Measurements from ENCODE around the gene TRIM37. TPM values are rescaled to one million over a fixed set of nuclear protein-coding genes. Genes with fewer than 3 reads are reported as not detected.

The TRIM37 gene
- total and polyA plus RNA-seq, 4 donors: 5.4 to 12.9 (median 8.1) TPM

- peaks cover 6 to 8% (median 7%) of the 10 kb centered on the region in 4 donors for H3K4me1 ChIP-seq (ENCODE audit: control insufficient read depth in 4 of 4, insufficient read depth in 4 of 4, low read length in 3 of 4)
- TF ChIP-seq ATF3 (IDR thresholded peaks at IDR 0.05) (no peak), HNF4G (IDR thresholded peaks at IDR 0.05) (no peak), GABPA (IDR thresholded peaks at IDR 0.05 in 1 of 2, conservative IDR thresholded peaks at IDR 0.05 in 1 of 2) (no peak), MAX (IDR thresholded peaks at IDR 0.05) (no peak), JUND (IDR thresholded peaks at IDR 0.05) (no peak), HNF4A (conservative IDR thresholded peaks at IDR 0.05) (no peak), YY1 (IDR thresholded peaks at IDR 0.05) (no peak), ZBTB33 (IDR thresholded peaks at IDR 0.05) (no peak), EGR1 (IDR thresholded peaks at IDR 0.05; ENCODE audit: low read depth in 2 of 2) (no peak)
- H3K9ac ChIP-seq (ENCODE audit: low read depth in 1 of 2, low read length in 2 of 2): no peak overlapping the region
- WGBS: 85% methylated on average over 5 of the region's 5 CpGs
- no peaks in the 10 kb centered on the region for H3K9me3 ChIP-seq (ENCODE audit: control insufficient read depth in 4 of 4, low read length in 3 of 4)
- no peak overlapping the region for H3K27ac ChIP-seq (ENCODE audit: low read depth in 1 of 2, low read length in 2 of 2)
- DNase-seq (ENCODE audit: low spot score): no peak
- no peaks in the 10 kb centered on the region for H3K27me3 ChIP-seq (ENCODE audit: control insufficient read depth in 4 of 4, insufficient read depth in 4 of 4, low read length in 3 of 4)
- H3K4me3 ChIP-seq (ENCODE audit: low read depth in 1 of 3, low read length in 3 of 3): no peak overlapping the region
- no peaks in the 10 kb centered on the region for H3K36me3 ChIP-seq (ENCODE audit: control insufficient read depth in 4 of 4, insufficient read depth in 3 of 4, low read depth in 1 of 4, low read length in 3 of 4)
Observed at GRCh38 chr17:59151006-59151405, 44.3 kb upstream of the TRIM37 start.

GRCh38 chr17:59149841-59150511, 43.3 kb upstream of the TRIM37 start:
- H3K27ac ChIP-seq (ENCODE audit: low read depth in 1 of 2, low read length in 2 of 2): no peak overlapping the region
- WGBS: 95% methylated on average over 5 of the region's 5 CpGs
- H3K4me1 ChIP-seq (ENCODE audit: control insufficient read depth in 4 of 4, insufficient read depth in 4 of 4, low read length in 3 of 4): peaks cover 0 to 6% (median 3%) of the 10 kb centered on the region in 4 donors
- H3K9ac ChIP-seq (ENCODE audit: low read depth in 1 of 2, low read length in 2 of 2): no peak overlapping the region
- no peaks in the 10 kb centered on the region for H3K27me3 ChIP-seq (ENCODE audit: control insufficient read depth in 4 of 4, insufficient read depth in 4 of 4, low read length in 3 of 4)
- H3K36me3 ChIP-seq (ENCODE audit: control insufficient read depth in 4 of 4, insufficient read depth in 3 of 4, low read depth in 1 of 4, low read length in 3 of 4): no peaks in the 10 kb centered on the region
- no peaks in the 10 kb centered on the region for H3K9me3 ChIP-seq (ENCODE audit: control insufficient read depth in 4 of 4, low read length in 3 of 4)
- TF ChIP-seq ZBTB33 (IDR thresholded peaks at IDR 0.05) (no peak), FOXA1 (IDR thresholded peaks at IDR 0.05) (no peak), JUND (IDR thresholded peaks at IDR 0.05) (no peak), HNF4A (conservative IDR thresholded peaks at IDR 0.05) (no peak), TAF1 (conservative IDR thresholded peaks at IDR 0.05) (no peak), YY1 (IDR thresholded peaks at IDR 0.05) (no peak), MAX (IDR thresholded peaks at IDR 0.05) (no peak), FOXA2 (IDR thresholded peaks at IDR 0.05) (no peak)
- no peak for DNase-seq (ENCODE audit: low spot score)
- no peak overlapping the region for H3K4me3 ChIP-seq (ENCODE audit: low read depth in 1 of 3, low read length in 3 of 3)

- no peak for DNase-seq (ENCODE audit: low spot score)
- Histone ChIP-seq H3K4me1 (ENCODE audit: control insufficient read depth in 4 of 4, insufficient read depth in 4 of 4, low read length in 3 of 4) (peaks cover 0 to 4% (median 1%) of the 10 kb centered on the region in 4 donors), H3K27me3 (ENCODE audit: control insufficient read depth in 4 of 4, insufficient read depth in 4 of 4, low read length in 3 of 4) (no peaks in the 10 kb centered on the region), H3K4me3 (ENCODE audit: low read depth in 1 of 3, low read length in 3 of 3) (no peak overlapping the region), H3K9ac (ENCODE audit: low read depth in 1 of 2, low read length in 2 of 2) (no peak overlapping the region), H3K36me3 (ENCODE audit: control insufficient read depth in 4 of 4, insufficient read depth in 3 of 4, low read depth in 1 of 4, low read length in 3 of 4) (peaks cover 0 to 1% (median 0%) of the 10 kb centered on the region in 4 donors), H3K9me3 (ENCODE audit: control insufficient read depth in 4 of 4, low read length in 3 of 4) (no peaks in the 10 kb centered on the region), H3K27ac (ENCODE audit: low read depth in 1 of 2, low read length in 2 of 2) (no peak overlapping the region)
- WGBS: 95% methylated on average over 2 of the region's 2 CpGs
- no peak for TF ChIP-seq CTCF (IDR thresholded peaks at IDR 0.05; ENCODE audit: low read depth, low read length, missing input control)
- no peak for TF ChIP-seq GABPA (IDR thresholded peaks at IDR 0.05 in 1 of 2, conservative IDR thresholded peaks at IDR 0.05 in 1 of 2)
- TF ChIP-seq FOXA2 (IDR thresholded peaks at IDR 0.05): no peak
- TF ChIP-seq HNF4A (conservative IDR thresholded peaks at IDR 0.05): no peak
- TF ChIP-seq YY1 (IDR thresholded peaks at IDR 0.05): no peak
- no peak for TF ChIP-seq ATF3 (IDR thresholded peaks at IDR 0.05)
- no peak for TF ChIP-seq TAF1 (conservative IDR thresholded peaks at IDR 0.05)
- TF ChIP-seq REST (IDR thresholded peaks at IDR 0.05): no peak
- no peak for TF ChIP-seq EGR1 (IDR thresholded peaks at IDR 0.05; ENCODE audit: low read depth in 2 of 2)
Observed at GRCh38 chr17:59149051-59149450, 42.4 kb upstream of the TRIM37 start.

Data from liver (tissue), 9 donors.